Measurements from ENCODE around the gene THUMPD3.

The THUMPD3 gene

GRCh38 chr3:9361691-9362388 lies 1.0 kb upstream of the THUMPD3 start:
- no peak for DNase-seq (ENCODE audit: low spot score)

- no peak for DNase-seq (ENCODE audit: low spot score)
Observed at GRCh38 chr3:9369508-9369907, 6.7 kb downstream of the THUMPD3 start.

GRCh38 chr3:9373465-9373864 lies 10.6 kb downstream of the THUMPD3 start:
- no peak for DNase-seq (ENCODE audit: low spot score)

GRCh38 chr3:9377981-9378380 lies 15.1 kb downstream of the THUMPD3 start:
- no peak for DNase-seq (ENCODE audit: low spot score)

- no peak for DNase-seq (ENCODE audit: low spot score)
Observed at GRCh38 chr3:9379327-9379726, 16.5 kb downstream of the THUMPD3 start.

GRCh38 chr3:9380014-9380413 lies 17.2 kb downstream of the THUMPD3 start:
- no peak for DNase-seq (ENCODE audit: low spot score)

GRCh38 chr3:9384141-9384828 lies 21.4 kb downstream of the THUMPD3 start:
- no peak for DNase-seq (ENCODE audit: low spot score)

GRCh38 chr3:9385187-9386077 lies 22.6 kb downstream of the THUMPD3 start:
- DNase-seq (ENCODE audit: low spot score): no peak

- DNase-seq (ENCODE audit: low spot score): no peak
Observed at GRCh38 chr3:9386078-9386459, 23.2 kb downstream of the THUMPD3 start.

- no peak for DNase-seq (ENCODE audit: low spot score)
Observed at GRCh38 chr3:9386501-9387321, 23.9 kb downstream of the THUMPD3 start.

GRCh38 chr3:9387322-9387655 lies 24.4 kb downstream of the THUMPD3 start:
- no peak for DNase-seq (ENCODE audit: low spot score)

- no peak for DNase-seq (ENCODE audit: low spot score)
Observed at GRCh38 chr3:9388142-9388541, 25.3 kb downstream of the THUMPD3 start.

GRCh38 chr3:9388562-9389272 lies 25.9 kb downstream of the THUMPD3 start:
- DNase-seq (ENCODE audit: low spot score): no peak

- no peak for DNase-seq (ENCODE audit: low spot score)
Observed at GRCh38 chr3:9390265-9390888, 27.5 kb downstream of the THUMPD3 start.

- no peak for DNase-seq (ENCODE audit: low spot score)
Observed at GRCh38 chr3:9392041-9392440, 29.2 kb downstream of the THUMPD3 start.

GRCh38 chr3:9395570-9396300 lies 32.9 kb downstream of the THUMPD3 start:
- no peak for DNase-seq (ENCODE audit: low spot score)

GRCh38 chr3:9396301-9396631 lies 33.4 kb downstream of the THUMPD3 start:
- peak; percentile 92 for DNase-seq (ENCODE audit: low spot score)

GRCh38 chr3:9396632-9397331 lies 33.9 kb downstream of the THUMPD3 start:
- DNase-seq (ENCODE audit: low spot score): peak; percentile 96

- peak; percentile 97 for DNase-seq (ENCODE audit: low spot score)
Observed at GRCh38 chr3:9397332-9397905, 34.6 kb downstream of the THUMPD3 start, which contains the start of gene SETD5. TSS of gene SETD5 (plus strand) at chr3:9397615. CDS start at chr3:9428939, 31,324 bp downstream.

All from LoVo (cell line).